Muscle layer of duodenum (tissue), 2 donors: Measurements from ENCODE around the gene CCDC138.

Experiments
- H3K27ac ChIP-seq: one replicate; pipeline ENCODE4 v1.7.0; 2013; ENCODE audit warnings: mild to moderate bottlenecking, low read length
- H3K27me3 ChIP-seq: one replicate; pipeline ENCODE4 v1.7.0; 2013; ENCODE audit warnings: low read depth, mild to moderate bottlenecking, control low read depth, low read length
- H3K36me3 ChIP-seq, 2 donors: one replicate each; pipeline ENCODE4 v1.7.0; 2013; ENCODE audit warnings: low read length in 2 of 2, control low read depth in 1 of 2, mild to moderate bottlenecking in 1 of 2; ENCODE audit not compliant: insufficient read depth in 2 of 2, control insufficient read depth in 1 of 2
- H3K4me1 ChIP-seq, 2 donors: one replicate each; pipeline ENCODE4 v1.7.0; 2013; ENCODE audit warnings: low read length in 2 of 2, mild to moderate bottlenecking in 2 of 2, control low read depth in 1 of 2, moderate library complexity in 1 of 2; ENCODE audit not compliant: insufficient read depth in 2 of 2, control insufficient read depth in 1 of 2
- H3K4me3 ChIP-seq, 2 donors: one replicate each; pipeline ENCODE4 v1.7.0; 2013; ENCODE audit warnings: low read length in 2 of 2, low read depth in 1 of 2, mild to moderate bottlenecking in 1 of 2
- H3K9me3 ChIP-seq, 2 donors: one replicate each; pipeline ENCODE4 v1.7.0; 2013; ENCODE audit warnings: low read length in 2 of 2, control low read depth in 1 of 2, mild to moderate bottlenecking in 1 of 2; ENCODE audit not compliant: control insufficient read depth in 1 of 2
- donor health status: healthy.

The CCDC138 gene

DNA sequence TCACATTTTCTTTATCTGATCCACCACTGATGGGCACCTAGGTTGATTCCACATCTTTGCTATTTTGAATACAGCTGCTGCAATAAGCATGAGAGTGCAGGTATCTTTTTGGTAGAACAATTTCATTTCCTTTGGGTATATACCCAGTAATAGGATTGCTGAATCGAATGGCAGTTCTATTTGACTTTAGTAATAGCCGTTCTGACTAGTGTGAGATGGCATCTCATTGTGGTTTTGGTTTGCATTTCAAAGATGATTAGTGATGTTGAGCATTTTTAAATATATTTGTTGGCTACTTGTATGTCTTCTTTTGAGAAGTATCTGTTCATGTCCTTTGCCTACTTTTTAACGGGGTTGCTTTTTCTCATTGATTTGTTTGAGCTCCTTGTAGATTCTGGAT lies 72.3 kb downstream of the CCDC138 start:
- H3K27me3 ChIP-seq = no peaks in the 10 kb centered on the region
- no peaks in the 10 kb centered on the region for H3K4me1 ChIP-seq
- H3K27ac ChIP-seq = no peak overlapping the region
- no peaks in the 10 kb centered on the region for H3K36me3 ChIP-seq
- no peak overlapping the region for H3K4me3 ChIP-seq
- no peaks in the 10 kb centered on the region for H3K9me3 ChIP-seq

DNA sequence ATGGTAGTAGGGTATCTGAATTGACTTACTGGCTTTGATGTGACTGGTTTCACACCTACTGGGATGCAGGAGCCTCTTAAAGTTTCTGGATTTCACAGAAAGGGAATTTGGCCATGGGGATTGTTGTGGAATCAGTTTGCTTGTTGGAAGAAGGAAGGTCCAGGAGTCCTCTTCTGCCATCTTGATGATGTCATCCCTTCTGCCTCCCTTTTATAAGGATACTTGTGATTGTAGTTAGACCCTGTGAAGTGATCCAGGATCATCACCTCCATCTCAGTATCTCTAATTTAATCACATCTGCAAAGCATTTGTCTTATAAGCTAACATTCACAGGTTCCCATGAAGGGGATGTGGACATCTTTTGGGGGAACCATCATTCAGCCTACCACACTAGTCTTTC lies 79.5 kb downstream of the CCDC138 start:
- peaks cover 12 to 14% of the 10 kb centered on the region in 2 donors for H3K9me3 ChIP-seq
- no peaks in the 10 kb centered on the region for H3K27me3 ChIP-seq
- no peak overlapping the region for H3K4me3 ChIP-seq
- peaks cover 0 to 4% of the 10 kb centered on the region in 2 donors for H3K36me3 ChIP-seq
- no peak overlapping the region for H3K27ac ChIP-seq
- no peaks in the 10 kb centered on the region for H3K4me1 ChIP-seq

GRCh38 chr2:108868911-108869310 lies 82.3 kb downstream of the CCDC138 start:
- peaks cover 12 to 14% of the 10 kb centered on the region in 2 donors for H3K9me3 ChIP-seq

GRCh38 chr2:108869542-108869941 lies 83.0 kb downstream of the CCDC138 start:
- no peaks in the 10 kb centered on the region for H3K27me3 ChIP-seq
- no peaks in the 10 kb centered on the region for H3K4me1 ChIP-seq
- H3K27ac ChIP-seq = no peak overlapping the region
- peaks cover 12 to 14% of the 10 kb centered on the region in 2 donors for H3K9me3 ChIP-seq
- peaks cover 0 to 4% of the 10 kb centered on the region in 2 donors for H3K36me3 ChIP-seq
- no peak overlapping the region for H3K4me3 ChIP-seq

More at GRCh38 chr2:108868911-108869310, 82.3 kb downstream of the CCDC138 start:
- Histone ChIP-seq H3K36me3 (peaks cover 0 to 4% of the 10 kb centered on the region in 2 donors), H3K27me3 (no peaks in the 10 kb centered on the region), H3K4me3 (no peak overlapping the region), H3K4me1 (no peaks in the 10 kb centered on the region), H3K27ac (no peak overlapping the region)

DNA sequence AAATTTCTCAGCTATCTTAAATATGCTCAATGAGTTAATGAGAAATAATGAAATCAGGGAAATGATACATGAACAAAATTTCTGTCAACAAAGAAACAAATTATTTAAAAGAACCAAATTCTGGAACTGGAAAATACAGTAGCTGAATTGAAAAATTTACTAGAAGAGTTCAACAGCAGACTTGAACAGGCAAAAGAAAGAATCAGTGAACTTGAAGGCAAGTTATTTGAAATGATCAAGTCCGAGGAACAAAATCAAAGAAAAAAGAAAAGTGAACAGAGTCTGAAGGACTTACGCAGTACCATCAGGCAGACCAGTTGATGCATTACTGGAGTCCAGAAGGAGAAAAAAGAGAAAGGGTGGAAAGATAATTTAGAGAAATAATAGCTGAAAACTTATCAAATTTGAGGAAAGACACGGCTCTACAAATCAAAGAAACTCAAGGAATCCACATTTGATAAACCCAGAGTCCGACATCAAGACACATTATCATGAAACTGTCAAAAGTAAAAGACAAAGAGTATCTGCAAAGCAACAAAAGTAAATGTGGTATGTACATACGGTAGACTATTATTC lies 83.6 kb downstream of the CCDC138 start:
- Histone ChIP-seq H3K27ac (no peak overlapping the region), H3K36me3 (peaks cover 0 to 4% of the 10 kb centered on the region in 2 donors), H3K4me1 (no peaks in the 10 kb centered on the region), H3K9me3 (peaks cover 12 to 14% of the 10 kb centered on the region in 2 donors), H3K27me3 (no peaks in the 10 kb centered on the region), H3K4me3 (no peak overlapping the region)

DNA sequence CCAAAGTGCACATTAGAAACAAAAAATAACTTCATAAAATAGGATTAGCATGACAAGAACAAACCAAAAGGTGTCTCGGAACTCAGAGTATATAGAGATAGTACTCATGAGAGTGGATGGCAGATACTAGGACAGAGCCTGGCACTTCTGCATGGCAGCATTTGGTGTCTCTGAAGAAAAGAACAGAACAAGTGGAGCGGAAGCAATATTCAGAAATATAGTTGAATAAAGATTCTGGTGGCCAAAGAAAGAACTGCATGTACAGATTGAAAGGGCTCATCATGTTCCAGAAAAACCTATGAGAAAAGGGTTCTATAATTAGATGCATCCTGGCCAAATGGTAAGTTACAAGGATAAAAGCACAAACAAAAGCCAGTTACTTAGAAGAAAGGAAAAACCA lies 90.9 kb downstream of the CCDC138 start:
- peaks cover 0 to 8% of the 10 kb centered on the region in 2 donors for H3K9me3 ChIP-seq
- H3K4me1 ChIP-seq = no peaks in the 10 kb centered on the region
- H3K27ac ChIP-seq = no peak overlapping the region
- no peaks in the 10 kb centered on the region for H3K27me3 ChIP-seq
- no peaks in the 10 kb centered on the region for H3K36me3 ChIP-seq
- H3K4me3 ChIP-seq = no peak overlapping the region

DNA sequence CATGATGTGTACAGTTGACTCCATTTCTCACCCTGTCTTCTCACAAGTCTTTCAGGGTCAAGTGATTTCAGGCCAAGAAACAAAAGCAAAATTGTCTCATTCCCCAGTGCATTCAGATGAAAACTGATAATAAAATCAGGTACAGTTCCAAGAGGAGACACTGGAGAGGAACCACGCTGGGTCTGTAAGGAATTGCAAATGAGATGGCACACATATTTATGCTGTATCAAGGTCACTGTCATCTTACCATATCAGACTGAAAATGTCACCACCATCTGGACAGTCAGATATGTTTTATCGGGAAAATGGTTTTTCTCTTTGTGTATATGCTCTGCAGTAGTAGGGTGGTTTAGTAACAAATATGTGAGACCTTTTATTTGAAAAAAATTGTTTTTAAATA lies 91.7 kb downstream of the CCDC138 start:
- H3K36me3 ChIP-seq = no peaks in the 10 kb centered on the region
- H3K27me3 ChIP-seq = no peaks in the 10 kb centered on the region
- H3K27ac ChIP-seq = no peak overlapping the region
- no peaks in the 10 kb centered on the region for H3K4me1 ChIP-seq
- peaks cover 0 to 12% of the 10 kb centered on the region in 2 donors for H3K9me3 ChIP-seq
- no peak overlapping the region for H3K4me3 ChIP-seq

DNA sequence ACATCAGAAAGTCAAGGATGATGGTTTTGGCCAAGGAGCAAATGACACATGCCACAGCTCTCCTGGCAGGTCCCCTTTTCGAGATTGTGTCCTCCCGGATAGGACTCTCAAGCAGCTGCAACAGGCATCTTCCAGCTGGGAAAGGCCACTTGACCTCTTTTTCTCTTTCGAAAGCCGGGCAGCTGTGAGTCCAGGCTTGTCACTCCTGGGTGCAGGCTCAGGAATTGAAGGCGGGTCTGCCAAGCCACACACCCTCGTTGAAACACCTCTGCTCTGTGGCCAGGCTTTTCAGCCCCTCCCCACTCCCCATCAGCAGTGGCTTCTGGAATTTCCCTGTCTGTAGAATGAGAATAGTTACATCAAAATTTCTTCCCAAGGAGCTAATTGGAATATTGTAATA lies 98.0 kb downstream of the CCDC138 start:
- H3K36me3 ChIP-seq = no peaks in the 10 kb centered on the region
- no peaks in the 10 kb centered on the region for H3K4me1 ChIP-seq

GRCh38 chr2:108889907-108890306 lies 103.3 kb downstream of the CCDC138 start:
- no peak overlapping the region for H3K4me3 ChIP-seq
- H3K36me3 ChIP-seq = no peaks in the 10 kb centered on the region
- no peak overlapping the region for H3K27ac ChIP-seq
- H3K4me1 ChIP-seq = no peaks in the 10 kb centered on the region
- no peaks in the 10 kb centered on the region for H3K27me3 ChIP-seq
- peaks cover 9 to 20% of the 10 kb centered on the region in 2 donors for H3K9me3 ChIP-seq

More for the DNA sequence above, 98.0 kb downstream of the CCDC138 start:
- H3K27ac ChIP-seq = no peak overlapping the region
- H3K9me3 ChIP-seq = peaks cover 1 to 20% of the 10 kb centered on the region in 2 donors
- H3K4me3 ChIP-seq = no peak overlapping the region
- H3K27me3 ChIP-seq = no peaks in the 10 kb centered on the region

DNA sequence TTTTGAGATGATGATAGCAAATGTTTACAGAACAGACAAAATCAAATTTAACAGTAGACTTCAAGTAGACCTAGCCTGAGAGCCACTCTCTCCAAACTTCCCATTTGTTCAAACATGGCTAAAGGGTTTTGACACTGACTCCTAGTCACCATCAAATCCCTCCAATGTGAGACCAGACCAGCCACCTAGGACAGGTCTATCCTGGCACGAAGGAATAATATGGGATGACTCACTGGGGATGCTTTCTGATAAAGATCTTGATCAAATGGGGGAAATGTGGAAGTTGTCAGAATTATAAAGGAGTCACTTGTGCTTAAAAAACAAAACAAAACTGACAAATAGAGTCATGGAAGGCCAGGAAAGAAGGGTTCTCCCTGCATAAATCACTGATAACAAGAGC lies 106.7 kb downstream of the CCDC138 start:
- H3K36me3 ChIP-seq = no peaks in the 10 kb centered on the region
- H3K9me3 ChIP-seq = peaks cover 9 to 15% of the 10 kb centered on the region in 2 donors
- H3K4me3 ChIP-seq = no peak overlapping the region
- no peaks in the 10 kb centered on the region for H3K27me3 ChIP-seq
- no peaks in the 10 kb centered on the region for H3K4me1 ChIP-seq
- no peak overlapping the region for H3K27ac ChIP-seq

- Histone ChIP-seq H3K36me3 (no peaks in the 10 kb centered on the region), H3K4me1 (no peaks in the 10 kb centered on the region), H3K9me3 (peaks cover 6 to 11% of the 10 kb centered on the region in 2 donors), H3K27ac (no peak overlapping the region), H3K27me3 (no peaks in the 10 kb centered on the region), H3K4me3 (no peak overlapping the region)
Measured at GRCh38 chr2:108894766-108895165, 108.2 kb downstream of the CCDC138 start.

- no peaks in the 10 kb centered on the region for H3K27me3 ChIP-seq
- H3K4me1 ChIP-seq = no peaks in the 10 kb centered on the region
- H3K9me3 ChIP-seq = peaks cover 2 to 8% of the 10 kb centered on the region in 2 donors
- no peak overlapping the region for H3K27ac ChIP-seq
- H3K4me3 ChIP-seq = no peak overlapping the region
- no peaks in the 10 kb centered on the region for H3K36me3 ChIP-seq
Measured at GRCh38 chr2:108895188-108895587, 108.6 kb downstream of the CCDC138 start.
